HG03097 (cell line): ENCODE measurements around the gene ABCC6.
"Not testable (repeated sequence)": the region's sequence is repeated elsewhere in the genome, so short reads cannot be mapped to it uniquely, and the experiment has no call there.

Experiments
- ATAC-seq: cut with Tn5 transposase; IDR thresholded peaks from one replicate; pipeline ENCODE4 v1.9.1; 2021; ENCODE audit not compliant: unreplicated experiment, low FRiP score

The ABCC6 gene

GRCh38 chr16:16191493-16192167 lies 31.7 kb downstream of the ABCC6 start:
- no peak for ATAC-seq

- not testable (repeated sequence) for ATAC-seq
These were observed 32.3 kb downstream of the ABCC6 start for GRCh38 chr16:16190966-16191365.

- ATAC-seq: no peak
These were observed 32.7 kb downstream of the ABCC6 start for GRCh38 chr16:16190546-16190945.

- ATAC-seq: no peak
These were observed 33.5 kb downstream of the ABCC6 start for GRCh38 chr16:16189842-16190241.

GRCh38 chr16:16188827-16189226 lies 34.5 kb downstream of the ABCC6 start:
- no peak for ATAC-seq

- ATAC-seq: no peak
These were observed 36.5 kb downstream of the ABCC6 start for GRCh38 chr16:16186820-16187219.

GRCh38 chr16:16185095-16185494 lies 38.2 kb downstream of the ABCC6 start:
- no peak for ATAC-seq

- no peak for ATAC-seq
These were observed 38.7 kb downstream of the ABCC6 start for GRCh38 chr16:16184594-16184993.

- ATAC-seq: no peak
These were observed 39.7 kb downstream of the ABCC6 start for GRCh38 chr16:16183562-16183961.

GRCh38 chr16:16182918-16183317 lies 40.4 kb downstream of the ABCC6 start:
- ATAC-seq: no peak

GRCh38 chr16:16181748-16182147 lies 41.5 kb downstream of the ABCC6 start:
- ATAC-seq: not testable (repeated sequence)

- no peak for ATAC-seq
These were observed 44.7 kb downstream of the ABCC6 start for GRCh38 chr16:16178455-16179162.

- ATAC-seq: no peak
These were observed 47.0 kb downstream of the ABCC6 start for GRCh38 chr16:16176328-16176727.

- no peak for ATAC-seq
These were observed 48.0 kb downstream of the ABCC6 start for GRCh38 chr16:16175296-16175695.

- no peak for ATAC-seq
These were observed 50.3 kb downstream of the ABCC6 start for GRCh38 chr16:16172991-16173390.

GRCh38 chr16:16171332-16171919 lies 51.9 kb downstream of the ABCC6 start:
- no peak for ATAC-seq

GRCh38 chr16:16169615-16170014 lies 53.7 kb downstream of the ABCC6 start:
- ATAC-seq: no peak

GRCh38 chr16:16168431-16168830 lies 54.9 kb downstream of the ABCC6 start:
- ATAC-seq: no peak

GRCh38 chr16:16167927-16168326 lies 55.4 kb downstream of the ABCC6 start:
- ATAC-seq: no peak

- no peak for ATAC-seq
These were observed 56.3 kb downstream of the ABCC6 start for GRCh38 chr16:16166949-16167348.

GRCh38 chr16:16166085-16166484 lies 57.2 kb downstream of the ABCC6 start:
- ATAC-seq: no peak

GRCh38 chr16:16164243-16164642 lies 59.1 kb downstream of the ABCC6 start:
- no peak for ATAC-seq
